GM12872 (cell line): ENCODE measurements around the gene FGD3.

Source experiments
- CTCF ChIP-seq: IDR thresholded peaks from 3 replicates; pipeline ENCODE4 v1.5.1; 2011; ENCODE audit warnings: low read depth, mild to moderate bottlenecking, low read length, moderate library complexity; ENCODE audit not compliant: insufficient read depth

FGD3 gene

GRCh38 chr9:93054758-93055704 is 107.7 kb downstream of the FGD3 start:
- no peak for TF ChIP-seq CTCF

- 0 out of 3 replicates have a peak, but pooled peaks have one; percentile 2 for TF ChIP-seq CTCF
Measured at GRCh38 chr9:93057042-93057702, 109.8 kb downstream of the FGD3 start.

- TF ChIP-seq CTCF = no peak
Measured at GRCh38 chr9:93057703-93058354, 110.5 kb downstream of the FGD3 start.

GRCh38 chr9:93058355-93059010 is 111.2 kb downstream of the FGD3 start, which contains the start of gene SUSD3:
TSS of gene SUSD3 (plus strand) at chr9:93058701. CDS start at chr9:93058743, 42 bp downstream.
- no peak for TF ChIP-seq CTCF

GRCh38 chr9:93059011-93059714 is 111.8 kb downstream of the FGD3 start:
- TF ChIP-seq CTCF = no peak

- TF ChIP-seq CTCF = no peak
Measured at GRCh38 chr9:93059715-93060578, 112.6 kb downstream of the FGD3 start.
